PC-3 (cell line): ENCODE data around the gene FARS2. TPM values are rescaled to one million over a fixed set of nuclear protein-coding genes. Genes with fewer than 3 reads are reported as not detected.

ENCODE experiments used
- ATAC-seq: fragments of 200-7000 bp; cut with Tn5 transposase; 2 replicates; pipeline ENCODE4 v1.9.1; 2020; ENCODE audit warnings: mild to moderate bottlenecking, moderate library complexity
- BruUV-seq: library from RNA; stranded (reverse); fragments of 400-500 nt; replicated peaks from 2 replicates; lab custom pipeline; 2021; lab: Mats Ljungman, UMichigan
- CTCF ChIA-PET: fragments of 300-600 bp; sonication (Branson Sonifier 250); formaldehyde crosslinking; loops from one replicate; lab custom pipeline; 2022; ENCODE audit warnings: antibody characterized with exemption; lab: Charles Lee
- POLR2A ChIA-PET: fragments of 300-600 bp; sonication (Branson Sonifier 250); formaldehyde crosslinking; loops from one replicate; lab custom pipeline; 2022; ENCODE audit warnings: antibody characterized with exemption; ENCODE audit not compliant: unreplicated experiment; lab: Charles Lee
- DNase-seq: peaks from one replicate; pipeline ENCODE4 v3.0.0-alpha.2; 2015
- H2AFZ ChIP-seq: fragments of 300-600 bp; sonication (generic); 2 replicates; pipeline ENCODE4 v1.6.0; 2016; ENCODE audit warnings: antibody characterized with exemption, low read length
- H3F3A ChIP-seq: fragments of 300-600 bp; sonication (generic); one replicate; pipeline ENCODE4 v1.6.0; 2017; ENCODE audit warnings: antibody characterized with exemption, low read length, control low read depth, mild to moderate bottlenecking; ENCODE audit not compliant: unreplicated experiment
- H3K27ac ChIP-seq: fragments of 300-600 bp; sonication (generic); 2 replicates; pipeline ENCODE4 v1.5.1; 2016; ENCODE audit warnings: mild to moderate bottlenecking, low read length
- H3K27me3 ChIP-seq: fragments of 300-600 bp; sonication (generic); 2 replicates; pipeline ENCODE4 v1.6.1; 2016; ENCODE audit warnings: low read length, mixed read lengths
- H3K36me3 ChIP-seq: fragments of 300-600 bp; sonication (generic); 2 replicates; pipeline ENCODE4 v1.6.1; 2016; ENCODE audit warnings: low read depth, mixed run types, low read length, mixed read lengths
- H3K4me1 ChIP-seq: fragments of 300-600 bp; sonication (generic); 2 replicates; pipeline ENCODE4 v1.5.1; 2016; ENCODE audit warnings: low read length; ENCODE audit not compliant: insufficient read depth
- H3K4me2 ChIP-seq: fragments of 300-600 bp; sonication (generic); 2 replicates; pipeline ENCODE4 v1.6.0; 2016; ENCODE audit warnings: low read length
- H3K4me3 ChIP-seq: fragments of 300-600 bp; sonication (generic); 2 replicates; pipeline ENCODE4 v1.5.1; 2016; ENCODE audit warnings: mild to moderate bottlenecking, low read length, mixed read lengths
- H3K79me2 ChIP-seq: fragments of 300-600 bp; sonication (generic); 2 replicates; pipeline ENCODE4 v1.6.1; 2017; ENCODE audit warnings: low read length, mixed read lengths
- H3K9ac ChIP-seq: fragments of 300-600 bp; sonication (generic); 2 replicates; pipeline ENCODE4 v1.6.0; 2016; ENCODE audit warnings: mild to moderate bottlenecking, low read length
- H3K9me2 ChIP-seq: fragments of 300-600 bp; sonication (generic); replicated peaks from 2 replicates; pipeline ENCODE4 v1.6.1; 2016; ENCODE audit warnings: mixed run types, low read length, mixed read lengths
- H3K9me3 ChIP-seq: fragments of 300-600 bp; sonication (generic); 2 replicates; pipeline ENCODE4 v1.6.1; 2016; ENCODE audit warnings: low read length, mixed read lengths
- H4K20me1 ChIP-seq: fragments of 300-600 bp; sonication (generic); 2 replicates; pipeline ENCODE4 v1.6.1; 2016; ENCODE audit warnings: low read length, mixed read lengths
- EZH2 ChIP-seq: fragments of 300-600 bp; sonication (generic); IDR thresholded peaks from one replicate; pipeline ENCODE4 v1.6.1; 2017; ENCODE audit warnings: antibody characterized with exemption, mild to moderate bottlenecking, low read length; ENCODE audit not compliant: unreplicated experiment
- EZH2phosphoT487 ChIP-seq: fragments of 300-600 bp; sonication (generic); IDR thresholded peaks from 2 replicates; pipeline ENCODE4 v1.6.1; 2018; ENCODE audit warnings: mild to moderate bottlenecking, antibody characterized with exemption, low read length, borderline replicate concordance
- intact Hi-C: fragments of 100-400 bp; cut with micrococcal nuclease; formaldehyde crosslinking; loops from 2 replicates; pipeline ENCODE4 v1.9.0; 2023
- total RNA-seq: library from RNA; depleted of rRNA; stranded (reverse); fragments of >200 nt; gene quantifications from 2 replicates; pipeline ENCODE4 v1.2.3, GENCODE V29; 2014
- TF ChIP-seq, protein P1 (sequence below): fragments of 300-600 bp; sonication (generic); conservative IDR thresholded peaks from 2 replicates; pipeline ENCODE4 v1.5.1; 2017; ENCODE audit warnings: antibody characterized with exemption, low read depth, mild to moderate bottlenecking, low read length

Gene FARS2
- total RNA-seq, 1 experiment from 2014 or later: 23.0 TPM

DNA sequence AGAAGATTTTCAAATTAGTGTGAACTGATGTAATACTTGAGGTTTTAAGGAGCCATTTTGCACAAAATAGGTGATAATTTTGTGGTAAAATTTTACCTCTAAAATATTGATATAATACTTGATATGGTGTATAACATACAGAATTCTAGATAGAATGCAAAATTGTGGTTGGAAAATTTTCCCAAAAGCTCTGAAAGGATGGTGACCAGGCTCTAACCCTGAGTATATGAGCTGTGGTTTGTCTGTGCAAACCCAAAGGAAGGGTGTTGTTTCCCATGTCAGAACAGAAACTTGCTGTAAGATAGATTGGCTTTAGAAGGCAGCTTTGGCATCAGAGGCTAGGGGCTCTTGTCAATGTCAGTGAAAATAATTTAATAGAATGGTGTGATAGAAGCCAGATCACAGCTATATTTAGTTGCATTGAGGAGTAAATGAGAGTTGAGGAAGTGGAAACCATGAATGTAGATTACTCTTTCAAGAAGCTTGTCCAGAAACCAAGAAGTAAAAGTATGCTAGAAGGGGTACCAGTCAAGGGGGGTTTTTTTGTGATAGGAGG, 257.7 kb downstream of the FARS2 start:
- Histone ChIP-seq H3K9ac (no peak overlapping the region), H3K9me3 (no peaks in the 10 kb centered on the region), H3F3A (no peaks in the 10 kb centered on the region), H2AFZ (no peak overlapping the region), H3K79me2 (no peaks in the 10 kb centered on the region), H3K27ac (no peak overlapping the region), H3K36me3 (no peaks in the 10 kb centered on the region), H3K4me1 (no peaks in the 10 kb centered on the region), H3K4me2 (no peak overlapping the region), H3K9me2 (no peaks in the 10 kb centered on the region), H3K27me3 (no peaks in the 10 kb centered on the region), H3K4me3 (no peak overlapping the region), H4K20me1 (no peaks in the 10 kb centered on the region)
- intact Hi-C loops: no loop called here
- TF ChIP-seq EZH2phosphoT487 (no peak), EZH2 (no peak)
- TF ChIP-seq, protein P1, sequence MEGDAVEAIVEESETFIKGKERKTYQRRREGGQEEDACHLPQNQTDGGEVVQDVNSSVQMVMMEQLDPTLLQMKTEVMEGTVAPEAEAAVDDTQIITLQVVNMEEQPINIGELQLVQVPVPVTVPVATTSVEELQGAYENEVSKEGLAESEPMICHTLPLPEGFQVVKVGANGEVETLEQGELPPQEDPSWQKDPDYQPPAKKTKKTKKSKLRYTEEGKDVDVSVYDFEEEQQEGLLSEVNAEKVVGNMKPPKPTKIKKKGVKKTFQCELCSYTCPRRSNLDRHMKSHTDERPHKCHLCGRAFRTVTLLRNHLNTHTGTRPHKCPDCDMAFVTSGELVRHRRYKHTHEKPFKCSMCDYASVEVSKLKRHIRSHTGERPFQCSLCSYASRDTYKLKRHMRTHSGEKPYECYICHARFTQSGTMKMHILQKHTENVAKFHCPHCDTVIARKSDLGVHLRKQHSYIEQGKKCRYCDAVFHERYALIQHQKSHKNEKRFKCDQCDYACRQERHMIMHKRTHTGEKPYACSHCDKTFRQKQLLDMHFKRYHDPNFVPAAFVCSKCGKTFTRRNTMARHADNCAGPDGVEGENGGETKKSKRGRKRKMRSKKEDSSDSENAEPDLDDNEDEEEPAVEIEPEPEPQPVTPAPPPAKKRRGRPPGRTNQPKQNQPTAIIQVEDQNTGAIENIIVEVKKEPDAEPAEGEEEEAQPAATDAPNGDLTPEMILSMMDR: no peak
- CTCF ChIA-PET: interaction anchor here (0.7 to 1.1 kb wide), 2 partner anchors 40 to 52 kb away, joined by 3 to 4 read pairs; no protein-coding TSS in a partner anchor
- DNase-seq: no peak
- no TSS peak for BruUV-seq
- ATAC-seq: no peak
- POLR2A ChIA-PET: no interaction called here

DNA sequence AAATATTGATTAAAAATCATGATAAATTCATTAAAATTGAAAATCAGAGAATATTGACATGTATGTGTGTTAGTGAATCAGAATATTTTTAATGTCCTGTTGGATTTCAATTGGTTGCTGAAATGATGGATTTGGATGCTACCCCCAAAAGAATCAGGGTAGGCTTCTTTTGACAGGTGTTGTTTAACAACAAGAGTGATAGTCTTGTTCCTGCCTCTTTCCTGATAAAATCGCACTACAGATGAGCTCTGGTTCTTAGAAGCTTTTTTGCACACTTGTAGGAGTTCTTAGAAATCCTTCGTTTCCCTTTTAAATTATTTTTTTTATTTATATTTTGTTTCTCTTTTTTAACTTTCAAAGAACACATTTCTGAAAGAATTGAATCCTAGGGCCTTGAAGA, 259.5 kb downstream of the FARS2 start:
- Histone ChIP-seq H2AFZ (no peak overlapping the region), H3K9me2 (no peaks in the 10 kb centered on the region), H3K9ac (no peak overlapping the region), H4K20me1 (no peaks in the 10 kb centered on the region), H3F3A (no peaks in the 10 kb centered on the region), H3K36me3 (no peaks in the 10 kb centered on the region), H3K27ac (no peak overlapping the region), H3K4me1 (no peaks in the 10 kb centered on the region), H3K9me3 (no peaks in the 10 kb centered on the region), H3K4me3 (no peak overlapping the region), H3K79me2 (no peaks in the 10 kb centered on the region), H3K4me2 (no peak overlapping the region), H3K27me3 (no peaks in the 10 kb centered on the region)
- POLR2A ChIA-PET: no interaction called here
- BruUV-seq: no TSS peak
- ATAC-seq: no peak
- CTCF ChIA-PET: interaction anchor here (0.6 to 1.3 kb wide), 3 partner anchors 50 to 98 kb away, joined by 3 to 6 read pairs (median 4); no protein-coding TSS in a partner anchor
- no peak for DNase-seq
- intact Hi-C loops: loop anchor here (1.0 kb wide), 2 partner anchors 49 to 98 kb away; no protein-coding TSS in a partner anchor
- TF ChIP-seq EZH2phosphoT487: no peak
- TF ChIP-seq, protein P1: no peak
- TF ChIP-seq EZH2: no peak

DNA sequence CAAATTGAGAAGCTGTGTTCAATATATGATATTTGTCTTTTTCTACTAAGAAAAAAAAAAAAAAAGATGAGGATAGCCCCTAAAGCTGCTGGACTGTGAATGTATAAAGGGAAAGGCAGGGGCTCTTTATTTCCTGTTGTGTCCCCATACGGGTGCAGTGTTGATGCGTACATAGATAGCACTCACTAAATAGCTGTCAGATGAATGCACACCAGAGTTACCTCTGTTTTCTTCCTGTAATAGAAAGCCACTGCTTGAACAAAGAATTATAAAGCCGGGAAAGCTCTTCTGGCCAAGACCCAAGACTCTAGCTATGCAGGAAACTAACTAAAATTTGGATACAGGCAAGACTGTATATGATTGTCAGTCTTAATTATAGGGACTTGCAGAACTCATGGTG, 260.0 kb downstream of the FARS2 start:
- Histone ChIP-seq H3K4me1 (no peaks in the 10 kb centered on the region), H3K9ac (no peak overlapping the region), H3K4me3 (no peak overlapping the region), H3K36me3 (no peaks in the 10 kb centered on the region), H3K9me2 (no peaks in the 10 kb centered on the region), H3K4me2 (no peak overlapping the region), H3K79me2 (no peaks in the 10 kb centered on the region), H4K20me1 (no peaks in the 10 kb centered on the region), H3K9me3 (no peaks in the 10 kb centered on the region), H3F3A (no peaks in the 10 kb centered on the region), H2AFZ (no peak overlapping the region), H3K27me3 (no peaks in the 10 kb centered on the region), H3K27ac (no peak overlapping the region)
- ATAC-seq: no peak
- intact Hi-C loops: no loop called here
- TF ChIP-seq EZH2 (no peak), EZH2phosphoT487 (no peak)
- TF ChIP-seq, protein P1: no peak
- BruUV-seq: no TSS peak
- ChIA-PET CTCF (no interaction called here), POLR2A (no interaction called here)
- no peak for DNase-seq
